ENCODE results near the gene PTAFR.

The PTAFR gene

DNA sequence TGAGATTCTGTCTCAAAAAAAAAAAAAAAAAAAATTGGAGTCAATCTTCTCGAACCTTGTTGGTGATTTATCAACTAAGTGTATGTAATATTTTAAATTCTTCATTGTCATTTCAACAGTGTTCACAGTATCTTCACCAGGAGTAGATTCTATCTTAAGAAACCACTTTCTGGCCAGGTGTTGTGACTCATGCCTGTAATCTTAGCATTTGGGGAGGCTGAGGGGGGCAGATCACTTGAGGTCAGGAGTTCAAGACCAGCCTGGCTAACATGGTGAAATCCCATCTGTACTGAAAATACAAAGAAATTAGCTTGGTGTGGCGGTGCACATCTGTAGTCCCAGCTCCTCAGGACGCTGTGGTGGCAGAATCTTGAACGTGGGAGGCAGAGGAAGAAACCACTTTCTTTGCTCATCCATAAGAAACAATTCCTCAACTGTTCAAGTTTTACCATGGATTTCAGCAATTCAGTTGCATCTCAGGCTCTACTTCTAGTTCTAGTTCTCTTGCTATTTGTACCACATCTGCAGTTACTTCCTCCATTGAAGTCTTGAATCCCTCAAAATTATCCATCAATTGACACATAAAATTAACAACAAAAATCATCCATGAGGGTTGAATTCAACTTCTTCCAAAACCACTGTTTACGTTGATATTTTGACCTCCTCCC is 57.7 kb downstream of the PTAFR start:
- DNase-seq, result no peak
- no peak for ATAC-seq

DNA sequence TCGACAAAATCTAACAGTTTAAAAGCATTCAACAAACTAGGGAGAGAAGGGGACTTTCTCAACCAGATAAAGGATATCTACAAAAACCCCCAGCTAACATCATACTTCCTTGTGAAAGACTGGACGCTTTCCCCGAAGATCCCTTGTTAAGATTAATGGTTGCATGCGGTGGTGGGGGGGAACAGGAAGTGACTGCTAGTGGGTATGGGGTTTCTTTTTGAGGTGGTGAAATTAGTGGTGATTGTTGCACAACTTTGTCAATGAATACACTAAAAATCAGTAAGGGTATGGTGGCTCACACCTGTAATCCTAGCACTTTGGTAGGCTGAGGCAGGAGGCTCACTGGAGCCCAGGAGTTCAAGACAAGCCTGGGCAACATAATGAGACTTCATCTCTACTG is 61.2 kb downstream of the PTAFR start:
- ATAC-seq (peak; percentile 60), DNase-seq (peak; percentile 60)

DNA sequence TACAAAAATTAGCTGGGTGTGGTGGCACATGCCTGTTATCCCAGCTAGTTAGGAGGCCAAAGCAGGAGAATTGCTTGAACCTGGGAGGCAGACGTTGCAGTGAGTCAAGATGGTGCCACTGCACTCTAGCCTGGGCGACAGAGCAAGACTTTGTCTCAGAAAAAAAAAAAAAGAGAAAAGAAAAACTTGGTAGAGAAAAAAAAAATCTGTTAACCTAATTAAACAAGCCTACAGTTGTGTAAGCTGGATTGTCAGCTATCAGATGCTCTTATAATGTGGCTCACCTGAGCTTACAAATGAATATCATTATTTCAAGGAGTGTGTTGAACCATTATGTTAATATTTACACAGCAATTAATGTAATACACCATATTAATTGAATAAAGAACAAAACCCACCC is 61.6 kb downstream of the PTAFR start:
- DNase-seq (no peak), ATAC-seq (no peak)

GRCh38 chr1:28113242-28113572 is 63.3 kb downstream of the PTAFR start:
- DNase-seq, result no peak
- no peak for ATAC-seq

GRCh38 chr1:28112388-28113241 is 63.9 kb downstream of the PTAFR start:
- ATAC-seq, result no peak
- DNase-seq, result peak; percentile 21

DNA sequence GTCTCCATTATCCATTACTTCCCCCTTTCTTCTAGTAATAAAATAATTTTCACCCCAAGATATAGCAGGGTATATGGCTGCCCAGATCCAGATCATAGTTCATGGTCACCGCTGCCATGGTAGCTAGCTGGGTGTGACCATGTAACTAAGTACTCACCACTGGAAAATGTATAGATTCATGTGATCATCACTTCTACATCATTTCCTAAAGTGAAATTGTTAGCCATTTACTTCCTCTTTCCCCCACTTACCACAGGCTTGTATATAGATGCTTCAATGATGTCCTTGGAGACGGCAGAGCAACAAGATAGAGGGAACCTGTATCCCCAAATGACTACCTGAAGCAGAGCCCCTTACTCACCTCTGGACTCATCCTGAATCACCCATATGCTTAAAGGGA is 65.3 kb downstream of the PTAFR start:
- DNase-seq, result no peak
- ATAC-seq, result peak; percentile 64

DNA sequence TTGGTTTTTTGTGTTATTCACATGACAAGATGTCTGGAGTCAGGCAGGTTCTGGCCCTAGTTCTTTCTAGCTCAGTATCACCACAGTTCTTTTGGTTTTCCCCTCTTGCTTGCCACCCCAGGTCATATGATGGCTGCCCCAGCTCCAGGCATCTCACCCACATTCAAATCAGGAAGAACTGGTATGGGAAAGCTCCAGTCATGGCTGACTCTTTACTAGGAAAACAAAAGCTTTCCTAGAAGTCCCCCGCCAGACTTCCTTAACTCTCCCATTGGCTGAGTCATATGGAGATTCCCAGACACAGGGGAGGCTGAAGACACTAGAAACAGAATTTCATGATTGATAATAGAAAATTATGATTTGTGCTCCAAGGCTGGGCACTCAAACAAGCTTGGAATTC is 65.9 kb downstream of the PTAFR start:
- ATAC-seq (no peak), DNase-seq (no peak)

GRCh38 chr1:28109639-28110038 is 66.9 kb downstream of the PTAFR start:
- DNase-seq (no peak), ATAC-seq (no peak)

DNA sequence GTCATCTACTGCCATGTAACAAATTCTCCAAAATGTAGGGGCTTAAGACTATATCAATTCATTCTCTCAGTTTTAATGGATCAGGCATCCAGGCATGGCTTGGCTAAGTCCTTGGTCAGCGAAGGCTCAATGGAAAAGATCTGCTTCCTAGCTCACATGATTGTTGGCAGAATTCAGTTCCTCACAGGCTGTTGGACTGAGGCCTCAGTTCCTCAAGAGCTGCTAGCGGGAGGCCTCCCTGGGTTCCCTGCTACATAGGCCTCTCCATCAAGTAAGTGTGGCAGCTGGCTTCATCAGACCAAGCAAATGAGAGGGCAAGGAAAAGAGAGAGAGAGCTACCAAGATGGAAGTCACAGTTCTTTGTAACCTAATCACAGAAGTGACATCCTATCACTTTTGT is 68.5 kb downstream of the PTAFR start:
- ATAC-seq (no peak), DNase-seq (no peak)

GRCh38 chr1:28104866-28105467 is 71.5 kb downstream of the PTAFR start:
- no peak for DNase-seq
- no peak for ATAC-seq

DNA sequence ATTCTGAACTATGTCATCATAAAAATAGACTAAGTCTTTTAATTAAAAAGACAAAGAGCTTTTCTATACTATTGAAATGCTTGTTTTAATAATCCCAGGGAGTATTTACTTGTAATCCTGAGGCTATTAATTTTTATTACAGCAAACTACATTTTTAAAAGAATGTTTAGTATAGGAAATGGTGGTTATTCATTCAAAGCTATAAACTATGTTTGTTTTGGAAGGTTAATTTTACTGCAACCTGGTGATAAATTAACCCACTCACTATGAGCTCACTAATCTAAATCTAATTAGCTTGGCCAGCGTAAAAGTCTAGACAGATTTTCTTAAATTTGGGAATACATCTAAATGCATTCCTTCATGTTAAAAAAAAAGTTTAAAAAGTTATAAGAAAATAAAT is 74.3 kb downstream of the PTAFR start:
- DNase-seq, result no peak
- no peak for ATAC-seq

DNA sequence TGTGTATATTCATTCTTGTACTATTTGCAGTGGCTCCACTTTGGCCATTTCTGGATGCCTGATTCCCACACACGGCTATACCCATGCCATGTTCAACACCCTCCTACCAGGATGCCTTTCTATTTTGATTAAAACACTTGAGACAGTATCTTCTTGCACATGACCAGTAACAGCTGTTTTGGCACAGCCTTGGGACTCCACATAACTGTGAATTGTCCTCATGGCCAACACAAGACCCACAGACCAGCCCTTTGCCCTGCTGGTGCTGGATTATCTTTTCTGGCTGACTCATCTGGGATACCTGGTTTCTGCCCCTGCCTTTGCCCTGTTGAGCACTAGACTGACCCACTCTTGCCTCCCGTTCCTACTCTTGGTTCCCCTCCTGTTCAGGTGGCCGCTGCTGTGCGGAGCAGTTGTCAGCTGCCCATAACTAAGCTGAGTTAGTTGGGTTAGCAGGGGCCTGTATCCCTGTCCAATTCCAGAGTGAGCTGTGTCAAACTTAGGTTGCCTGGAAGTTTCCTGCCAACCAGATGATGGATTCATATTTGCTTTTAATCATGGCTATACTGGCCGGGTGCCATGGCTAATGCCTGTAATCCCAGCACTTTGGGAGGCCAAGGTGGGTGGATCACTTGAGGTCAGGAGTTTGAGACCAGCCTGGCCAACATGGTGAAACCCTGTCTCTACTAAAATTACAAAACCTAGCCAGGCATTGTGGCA is 77.3 kb downstream of the PTAFR start:
- no peak for ATAC-seq
- no peak for DNase-seq
